Ammon's horn (tissue), 1 donor: Measurements from ENCODE around the gene UBA6.
"Not testable (repeated sequence)": the region's sequence is repeated elsewhere in the genome, so short reads cannot be mapped to it uniquely, and the experiment has no call there.

Experiments used
- DNase-seq: peaks from one replicate; pipeline ENCODE4 v3.0.0-alpha.2; 2016; ENCODE audit warnings: low spot score

UBA6 gene

GRCh38 chr4:67700738-67701516 is at the start of gene UBA6:
UBA6 (minus strand) TSS chr4:67701155; CDS start chr4:67701119, 36 bp downstream.
- peak; percentile 97 for DNase-seq

GRCh38 chr4:67750691-67751090 is 49.7 kb upstream of the UBA6 start:
- no peak for DNase-seq

DNA sequence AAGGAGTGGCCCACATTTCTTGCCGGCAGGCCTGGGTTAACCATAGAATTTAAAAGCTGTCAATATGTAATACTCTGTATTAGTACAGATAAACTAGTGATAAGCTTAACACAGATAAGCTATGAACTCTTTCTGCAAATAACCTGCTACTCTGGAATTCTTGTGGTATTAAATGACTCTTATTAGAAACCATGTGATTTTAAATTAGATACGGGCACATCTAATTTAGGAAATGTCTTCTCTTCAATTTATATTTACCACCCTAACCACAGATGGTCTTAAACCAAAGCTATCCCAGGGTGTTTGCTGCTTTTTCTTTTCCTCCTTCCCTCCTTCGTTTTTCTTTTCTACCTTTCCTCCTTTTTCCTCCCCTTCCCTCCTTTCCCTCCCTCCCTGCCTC is 48.3 kb upstream of the UBA6 start:
- DNase-seq, result no peak

GRCh38 chr4:67746797-67747495 is 46.0 kb upstream of the UBA6 start:
- no peak for DNase-seq

DNA sequence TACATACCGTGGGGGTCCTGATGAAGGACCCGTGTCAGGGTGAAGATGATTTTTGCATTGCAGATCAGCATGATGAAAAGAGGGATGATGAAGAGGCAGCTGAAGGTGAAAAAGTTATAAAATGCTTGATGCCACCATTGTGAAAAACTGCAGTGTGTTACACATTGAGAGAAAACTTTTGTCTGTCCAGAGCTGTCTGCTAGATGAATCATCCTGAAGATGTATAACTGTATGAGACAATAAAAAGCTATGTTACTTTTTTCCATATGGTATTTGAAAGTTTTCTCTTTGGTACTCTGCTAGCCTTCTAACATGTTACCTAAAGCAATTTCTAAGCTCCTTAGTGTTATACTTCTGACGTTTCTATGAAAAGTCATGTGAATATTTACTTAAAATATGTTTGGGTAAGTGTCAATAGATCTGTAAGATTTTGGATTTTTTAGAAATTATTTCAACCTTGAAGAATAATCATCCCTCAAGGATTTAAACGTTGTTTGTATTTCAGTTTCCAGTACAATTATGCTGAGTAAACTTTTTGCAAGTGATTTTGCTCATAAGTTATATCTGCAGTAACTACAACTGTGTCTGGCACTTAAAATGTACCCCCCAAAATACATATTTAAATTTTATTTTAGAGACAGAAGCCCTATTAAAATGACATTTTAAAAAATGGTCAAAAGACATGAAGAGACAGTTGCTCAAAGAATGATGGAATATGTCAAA is 43.8 kb upstream of the UBA6 start:
- DNase-seq, result no peak

- no peak for DNase-seq
These were observed 42.2 kb upstream of the UBA6 start for GRCh38 chr4:67743194-67743593.

DNA sequence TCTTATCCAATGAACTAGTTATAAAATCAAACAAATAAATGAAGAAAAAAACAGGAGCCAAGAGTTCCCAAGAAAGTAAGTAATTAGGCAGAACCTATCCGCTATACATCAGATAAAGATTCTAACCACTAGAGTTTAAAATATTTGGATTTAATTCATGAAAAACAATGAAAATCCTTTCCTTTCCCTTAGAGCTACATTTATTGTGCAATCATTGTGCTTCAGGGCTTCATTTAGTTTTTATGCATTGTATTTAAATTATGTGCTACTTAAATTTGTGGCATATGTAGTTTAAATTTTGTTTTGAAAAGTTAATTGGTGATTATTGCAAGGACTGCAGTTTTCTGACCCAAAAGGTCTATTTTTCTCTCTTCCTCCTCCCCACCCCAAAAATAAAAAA is 35.3 kb upstream of the UBA6 start:
- no peak for DNase-seq

DNA sequence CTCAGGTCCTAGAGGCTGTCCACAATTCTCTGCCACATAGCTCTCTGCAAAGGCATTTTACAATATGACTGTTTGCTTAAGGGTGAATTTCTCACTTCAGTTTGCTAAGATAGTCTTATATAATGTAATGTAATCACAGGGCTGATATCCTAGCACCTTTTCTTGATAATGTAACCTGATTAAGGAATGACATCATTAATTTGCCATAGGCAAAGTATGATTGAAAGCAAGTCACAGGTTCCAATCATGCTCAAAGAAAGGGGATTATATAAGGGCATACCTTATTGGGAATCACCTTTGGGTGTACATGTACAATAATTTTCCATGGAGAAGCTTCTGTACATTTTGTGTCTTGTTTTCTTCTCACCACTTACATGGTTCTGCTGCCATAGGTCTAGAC is 34.4 kb upstream of the UBA6 start:
- DNase-seq, result no peak

- DNase-seq, result not testable (repeated sequence)
These were observed 29.6 kb upstream of the UBA6 start for GRCh38 chr4:67730511-67730910.

GRCh38 chr4:67727124-67727850 is 26.3 kb upstream of the UBA6 start:
- DNase-seq, result no peak

- no peak for DNase-seq
These were observed 25.0 kb upstream of the UBA6 start for GRCh38 chr4:67725981-67726380.

DNA sequence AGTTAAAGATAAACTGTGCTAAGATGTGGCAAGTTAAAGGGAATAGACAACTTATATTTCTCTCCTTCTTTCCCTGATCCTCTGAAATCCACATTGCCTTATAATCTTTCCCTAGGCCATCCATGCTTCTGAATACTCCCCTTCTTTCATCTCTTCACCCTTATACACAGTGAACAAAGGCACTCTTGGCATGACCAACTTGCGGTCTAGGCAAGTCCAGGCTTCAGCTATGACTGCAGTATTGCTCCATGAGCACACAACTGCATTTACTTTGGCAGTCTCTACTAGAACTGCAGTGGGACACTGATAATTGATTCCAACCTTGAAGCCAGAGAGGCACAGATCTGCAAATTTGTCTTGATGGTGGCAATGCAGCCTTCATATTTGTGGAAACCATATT is 24.2 kb upstream of the UBA6 start:
- DNase-seq, result no peak

- no peak for DNase-seq
These were observed 23.0 kb upstream of the UBA6 start for GRCh38 chr4:67723949-67724348.

DNA sequence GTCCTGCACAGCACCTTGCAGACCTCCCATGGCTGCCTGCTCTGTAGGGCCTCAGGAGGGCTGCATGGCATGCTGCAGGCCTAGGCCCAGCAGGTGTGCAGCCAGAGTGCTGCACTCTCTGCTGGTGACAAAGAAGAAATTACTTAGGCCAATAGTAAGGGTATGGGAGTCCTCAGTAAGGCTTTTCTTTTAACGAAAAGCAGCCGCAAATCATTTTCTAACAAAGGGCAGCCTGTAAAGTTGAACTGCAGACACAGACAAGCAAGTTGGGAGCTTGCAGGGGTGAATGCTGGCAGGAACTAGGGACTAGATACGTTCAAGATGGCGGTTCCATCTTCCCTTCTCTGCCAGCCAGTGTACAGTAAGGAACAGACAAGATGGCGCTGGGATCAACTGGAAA is 22.4 kb upstream of the UBA6 start:
- no peak for DNase-seq

GRCh38 chr4:67721770-67722597 is 21.0 kb upstream of the UBA6 start:
- no peak for DNase-seq

DNA sequence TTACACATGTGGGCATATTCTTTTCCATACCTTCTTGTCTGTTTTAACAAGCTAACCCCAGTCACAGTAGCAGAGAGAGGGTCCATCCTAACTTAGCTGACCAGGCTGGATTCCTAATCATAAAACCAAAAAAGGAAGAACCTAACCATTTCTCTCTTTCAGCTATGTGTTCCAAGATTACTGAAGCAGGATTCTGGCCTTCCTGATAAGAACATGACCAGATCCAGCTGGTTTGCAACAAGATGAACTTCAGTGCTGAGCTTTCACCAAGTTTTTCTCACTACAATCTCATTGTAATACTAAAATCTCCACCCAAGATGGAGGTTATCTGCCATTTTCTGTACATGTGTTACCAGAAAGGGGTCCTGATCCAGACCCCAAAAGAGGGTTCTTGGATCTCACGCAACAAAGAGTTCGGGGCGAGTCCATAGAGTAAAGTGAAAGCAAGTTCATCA is 20.4 kb upstream of the UBA6 start:
- DNase-seq, result no peak

DNA sequence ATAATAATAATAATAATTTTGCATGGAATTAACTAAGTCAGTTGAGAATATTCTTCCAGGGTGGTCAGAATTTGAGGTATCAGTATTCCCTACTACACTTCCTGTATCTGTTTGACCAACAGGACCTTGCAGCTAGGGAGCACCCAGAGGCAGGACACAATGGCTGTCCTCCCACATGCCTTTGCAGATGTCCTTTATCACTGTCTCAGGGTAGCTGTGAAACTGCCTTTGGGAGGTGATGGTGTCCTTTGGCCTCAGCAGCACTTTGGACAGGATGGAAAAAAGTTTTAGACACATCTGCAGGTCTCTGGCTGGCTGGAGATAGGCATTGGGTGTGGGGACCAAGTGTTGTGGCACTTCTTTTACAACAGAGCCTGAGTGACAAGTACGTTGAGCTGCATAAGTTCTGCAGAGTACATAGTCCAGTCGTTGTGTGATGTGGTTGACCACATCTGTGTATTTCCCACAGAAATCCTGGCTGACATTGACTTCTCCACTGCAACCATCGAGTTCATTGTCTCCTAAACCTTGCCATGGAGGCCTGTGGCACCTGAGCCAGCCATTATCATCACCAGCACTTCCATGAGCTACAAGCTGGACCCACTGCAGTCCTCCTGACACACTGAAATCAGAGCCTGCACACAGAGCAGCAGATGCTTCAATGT is 19.1 kb upstream of the UBA6 start:
- DNase-seq, result no peak

DNA sequence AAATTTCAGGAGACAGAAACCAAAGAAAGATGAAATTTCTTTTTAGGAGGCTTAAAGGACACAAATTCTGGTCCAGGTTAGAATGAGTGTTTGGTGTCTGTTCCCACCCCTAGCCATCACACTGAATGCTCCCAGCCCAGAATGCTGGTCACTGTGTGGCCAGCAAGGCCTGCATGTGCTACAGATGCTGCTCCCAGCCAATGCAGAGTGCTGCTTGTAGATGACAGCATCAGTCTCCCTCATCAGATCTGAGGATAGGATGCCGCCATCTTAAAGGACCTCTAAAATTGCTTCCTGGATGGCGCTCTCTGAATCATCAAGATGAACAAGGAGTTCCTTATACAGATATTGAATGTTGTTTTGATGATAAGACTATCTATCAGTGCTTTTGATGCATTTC is 17.9 kb upstream of the UBA6 start:
- DNase-seq, result no peak

DNA sequence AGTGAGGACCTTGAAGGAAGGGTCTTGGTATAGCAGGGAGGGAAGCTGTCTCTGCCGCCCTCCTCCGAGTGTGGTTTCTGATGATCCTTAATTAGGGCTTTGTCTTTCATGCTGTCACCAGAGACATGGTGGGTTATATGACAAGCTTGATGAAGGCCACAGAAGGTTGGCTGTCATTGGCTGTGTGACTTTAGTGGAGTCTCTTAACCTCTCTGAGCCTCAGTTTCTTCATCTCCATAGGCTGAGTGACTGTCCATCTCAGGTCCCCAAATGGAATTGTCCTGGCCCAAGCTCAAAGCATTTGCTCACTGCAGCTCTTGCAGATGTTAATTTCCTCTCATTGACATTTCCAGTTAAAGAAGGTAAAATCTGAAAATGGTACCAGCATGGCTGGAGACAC is 16.6 kb upstream of the UBA6 start:
- no peak for DNase-seq

DNA sequence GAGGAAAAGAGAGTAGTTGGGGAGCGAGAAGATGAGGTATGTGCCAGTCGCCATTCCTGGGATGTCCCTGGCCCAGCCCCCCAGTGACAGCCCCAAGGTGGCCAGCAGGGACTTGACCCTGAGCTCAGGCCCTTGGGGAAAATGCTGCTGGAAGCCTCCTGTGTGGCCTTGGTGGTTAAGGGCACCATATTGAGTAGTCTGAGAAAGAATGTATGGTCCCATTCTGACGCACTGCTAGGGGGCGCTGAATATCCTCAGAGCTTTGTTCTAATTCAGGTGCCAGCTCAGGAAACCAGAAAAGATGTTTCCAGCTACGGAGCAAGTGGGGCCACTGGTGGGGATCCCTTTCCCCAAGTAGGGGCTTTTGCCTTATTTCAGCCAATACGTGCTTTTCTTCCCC is 14.0 kb upstream of the UBA6 start:
- DNase-seq, result no peak

DNA sequence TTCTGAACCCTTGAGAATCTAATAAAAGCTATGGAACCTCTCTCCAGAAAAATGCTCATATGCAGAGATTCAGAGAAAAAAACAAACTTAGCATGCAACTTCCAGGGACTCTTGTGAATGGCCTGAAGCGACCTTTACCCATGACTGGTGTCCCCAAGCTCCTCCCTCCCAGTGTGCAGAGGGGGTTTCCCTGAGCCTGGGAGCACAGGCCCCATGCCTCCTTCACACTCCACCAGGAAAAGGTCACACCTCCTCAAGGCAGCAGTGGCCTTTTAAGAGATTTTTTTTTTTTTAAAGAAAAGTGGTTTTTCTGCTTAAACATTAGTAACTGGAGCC is 13.3 kb upstream of the UBA6 start:
- no peak for DNase-seq
